ENCODE data around the gene ARHGEF18. TPM values are rescaled to one million over a fixed set of nuclear protein-coding genes. Genes with fewer than 3 reads are reported as not detected.
A peak's percentile ranks its signal among the peaks of the same experiment; 100 is the strongest.

ARHGEF18 gene
- total and polyA plus RNA-seq, 2 of the 13 experiments (the other 11 are each of a cell fraction or from before 2014, with no cell fraction given): 4.2 to 17.5 TPM

- no TSS peak for BruUV-seq (replicated peaks)
- no peak for ATAC-seq
- no peak for FAIRE-seq
- ChIA-PET POLR2A (no interaction called here), CTCF (ENCODE audit: low intra/inter-chr PET ratio, low total read pairs) (no interaction called here)
- in situ Hi-C loops (cut with HindIII; ENCODE audit: extremely low pct_ligation_motif_present, low pct_unique_long_range_greater_than_20kb) (no loop called here), intact Hi-C loops (cut with micrococcal nuclease; ENCODE audit: unreplicated experiment) (no loop called here)
- Histone ChIP-seq H3K4me1 (ENCODE audit: insufficient read depth, low read length) (no peaks in the 10 kb centered on the region), H2AFZ (ENCODE audit: low read length) (no peak overlapping the region), H3K27ac (ENCODE audit: extremely low read length, insufficient read depth, low read length) (no peak overlapping the region), H3K9ac (ENCODE audit: insufficient read depth, low read depth, low read length) (no peak overlapping the region), H3K36me3 (replicated peaks in 1 of 2; ENCODE audit: control insufficient read depth in 1 of 2, insufficient read depth in 2 of 2, low read length in 2 of 2) (no peaks in the 10 kb centered on the region), H3K79me2 (ENCODE audit: insufficient read depth, low read length) (no peaks in the 10 kb centered on the region), H3K9me3 (ENCODE audit: low read length) (no peaks in the 10 kb centered on the region), H3K27me3 (ENCODE audit: control insufficient read depth in 1 of 2, insufficient read depth in 2 of 2, low read length in 2 of 2) (no peaks in the 10 kb centered on the region), H3K4me3 (replicated peaks in 1 of 3; ENCODE audit: insufficient read depth in 1 of 3, low read depth in 2 of 3, low read length in 3 of 3) (no peak overlapping the region), H3K4me2 (ENCODE audit: low read depth, low read length) (no peak overlapping the region), H4K20me1 (ENCODE audit: insufficient read depth, low read length) (no peaks in the 10 kb centered on the region)
- DNase-seq (ENCODE audit: low spot score): no peak
- TF ChIP-seq FOXA1 (IDR thresholded peaks at IDR 0.05): peak; percentile 10; the same call in 1 of the 2 replicates
- TF ChIP-seq FOXA1 (CRISPR knock-in tag; IDR thresholded peaks at IDR 0.05): no peak
- no peak for TF ChIP-seq GATAD1 (CRISPR knock-in tag; IDR thresholded peaks at IDR 0.05)
- TF ChIP-seq PHB2 (IDR thresholded peaks at IDR 0.05; ENCODE audit: partially characterized antibody): peak; percentile 48
- no peak for TF ChIP-seq ZFP36 (IDR thresholded peaks at IDR 0.05; ENCODE audit: borderline replicate concordance, low read depth, low read length, partially characterized antibody)
- TF ChIP-seq NONO (IDR thresholded peaks at IDR 0.05): 0 out of 2 replicates have a peak, but pooled peaks have one; percentile 15
- TF ChIP-seq NONO (CRISPR knock-in tag; conservative IDR thresholded peaks at IDR 0.05): no peak
- TF ChIP-seq ARNT (IDR thresholded peaks at IDR 0.05): 0 out of 2 replicates have a peak, but pooled peaks have one; percentile 10
Observed at GRCh38 chr19:7358102-7358597, 9.4 kb downstream of the ARHGEF18 start.

GRCh38 chr19:7360393-7360984 is 11.8 kb downstream of the ARHGEF18 start:
- H3K9me3 ChIP-seq (ENCODE audit: low read length): no peaks in the 10 kb centered on the region
- H3K27me3 ChIP-seq (ENCODE audit: control insufficient read depth in 1 of 2, insufficient read depth in 2 of 2, low read length in 2 of 2): no peaks in the 10 kb centered on the region
- no TSS peak for BruUV-seq (replicated peaks)
- H3K4me3 ChIP-seq (replicated peaks in 1 of 3; ENCODE audit: insufficient read depth in 1 of 3, low read depth in 2 of 3, low read length in 3 of 3): no peak overlapping the region
- H3K79me2 ChIP-seq (ENCODE audit: insufficient read depth, low read length): no peaks in the 10 kb centered on the region
- H4K20me1 ChIP-seq (ENCODE audit: insufficient read depth, low read length): no peaks in the 10 kb centered on the region
- no peak overlapping the region for H3K27ac ChIP-seq (ENCODE audit: extremely low read length, insufficient read depth, low read length)
- H3K36me3 ChIP-seq (replicated peaks in 1 of 2; ENCODE audit: control insufficient read depth in 1 of 2, insufficient read depth in 2 of 2, low read length in 2 of 2): no peaks in the 10 kb centered on the region
- H3K4me1 ChIP-seq (ENCODE audit: insufficient read depth, low read length): no peaks in the 10 kb centered on the region
- no peak for TF ChIP-seq MAFG (CRISPR knock-in tag; IDR thresholded peaks at IDR 0.05)
- H3K9ac ChIP-seq (ENCODE audit: insufficient read depth, low read depth, low read length): no peak overlapping the region
- in situ Hi-C loops (cut with HindIII; ENCODE audit: extremely low pct_ligation_motif_present, low pct_unique_long_range_greater_than_20kb) (no loop called here), intact Hi-C loops (cut with micrococcal nuclease; ENCODE audit: unreplicated experiment) (no loop called here)
- no peak overlapping the region for H2AFZ ChIP-seq (ENCODE audit: low read length)
- ChIA-PET CTCF (ENCODE audit: low intra/inter-chr PET ratio, low total read pairs) (no interaction called here), POLR2A (no interaction called here)
- no peak for FAIRE-seq
- DNase-seq (ENCODE audit: low spot score): no peak
- no peak overlapping the region for H3K4me2 ChIP-seq (ENCODE audit: low read depth, low read length)
- ATAC-seq: no peak
- WGBS (ENCODE audit: low lambda C conversion rate): 19% methylated on average over 8 of the region's 8 CpGs

Measured in HepG2 (cell line).